Astrocyte (in vitro differentiated cells and primary cell): ENCODE results near the gene CYB5A. TPM values are rescaled to one million over a fixed set of nuclear protein-coding genes. Genes with fewer than 3 reads are reported as not detected.
A peak's percentile ranks its signal among the peaks of the same experiment; 100 is the strongest.
"Not testable (repeated sequence)": the region's sequence is repeated elsewhere in the genome, so short reads cannot be mapped to it uniquely, and the experiment has no call there.

Source experiments
- DNase-seq: peaks from one replicate; pipeline ENCODE4 v3.0.0-alpha.2; 2010; ENCODE audit warnings: low read depth
- FAIRE-seq: peaks from 2 replicates; lab custom pipeline; 2011; peaks lifted over from hg19 to GRCh38; lab: Jason Lieb, UNC
- H2AFZ ChIP-seq: 2 replicates; pipeline ENCODE4 v1.6.0; 2012; ENCODE audit warnings: low read depth, low read length, inconsistent platforms
- H3K27ac ChIP-seq: 2 replicates; pipeline ENCODE4 v1.5.1; 2011; ENCODE audit warnings: low read depth, low read length, inconsistent platforms
- H3K27me3 ChIP-seq: 2 replicates; pipeline ENCODE4 v1.6.0; 2011; ENCODE audit warnings: low read length, inconsistent platforms; ENCODE audit not compliant: insufficient read depth
- H3K36me3 ChIP-seq: 2 replicates; pipeline ENCODE4 v1.5.1; 2011; ENCODE audit warnings: low read length, inconsistent platforms; ENCODE audit not compliant: insufficient read depth
- H3K4me1 ChIP-seq: 2 replicates; pipeline ENCODE4 v1.5.1; 2011; ENCODE audit warnings: low read length, inconsistent platforms; ENCODE audit not compliant: insufficient read depth
- H3K4me2 ChIP-seq: 2 replicates; pipeline ENCODE4 v1.6.0; 2012; ENCODE audit warnings: low read length, inconsistent platforms
- H3K4me3 ChIP-seq: 2 replicates; pipeline ENCODE4 v1.5.1; 2011; ENCODE audit warnings: low read depth, mild to moderate bottlenecking, low read length, inconsistent platforms; ENCODE audit not compliant: insufficient read depth
- H3K79me2 ChIP-seq: 2 replicates; pipeline ENCODE4 v1.6.0; 2012; ENCODE audit warnings: mild to moderate bottlenecking, low read length, inconsistent platforms; ENCODE audit not compliant: insufficient read depth
- H3K9ac ChIP-seq: 2 replicates; pipeline ENCODE4 v1.6.0; 2012; ENCODE audit warnings: mild to moderate bottlenecking, low read length, inconsistent platforms
- H3K9me3 ChIP-seq: 2 replicates; pipeline ENCODE4 v1.5.1; 2012; ENCODE audit warnings: low read depth, mild to moderate bottlenecking, low read length, inconsistent platforms; ENCODE audit not compliant: insufficient read depth
- H4K20me1 ChIP-seq: 2 replicates; pipeline ENCODE4 v1.6.0; 2012; ENCODE audit warnings: low read length, inconsistent platforms; ENCODE audit not compliant: insufficient read depth
- H3K27ac Mint-ChIP-seq: one replicate; pipeline ENCODE4 v1.8.0; 2021; ENCODE audit warnings: mild to moderate bottlenecking, mixed read lengths; ENCODE audit not compliant: unreplicated experiment
- H3K27me3 Mint-ChIP-seq: one replicate; pipeline ENCODE4 v1.8.0; 2021; ENCODE audit warnings: low read depth, mixed read lengths; ENCODE audit not compliant: unreplicated experiment
- H3K36me3 Mint-ChIP-seq: one replicate; pipeline ENCODE4 v1.8.0; 2021; ENCODE audit warnings: low read depth, mixed read lengths; ENCODE audit not compliant: unreplicated experiment
- H3K4me1 Mint-ChIP-seq: one replicate; pipeline ENCODE4 v1.8.0; 2021; ENCODE audit warnings: low read depth, mixed read lengths; ENCODE audit not compliant: unreplicated experiment
- H3K4me3 Mint-ChIP-seq: one replicate; pipeline ENCODE4 v1.8.0; 2021; ENCODE audit warnings: mild to moderate bottlenecking, moderate library complexity, mixed read lengths; ENCODE audit not compliant: unreplicated experiment
- H3K9me3 Mint-ChIP-seq: one replicate; pipeline ENCODE4 v1.8.0; 2021; ENCODE audit warnings: mild to moderate bottlenecking, mixed read lengths; ENCODE audit not compliant: unreplicated experiment
- CTCF ChIP-seq: IDR thresholded peaks from 2 replicates; pipeline ENCODE4 v1.5.1; 2011; ENCODE audit warnings: low read depth, mild to moderate bottlenecking, inconsistent platforms, low read length, moderate library complexity; ENCODE audit not compliant: insufficient read depth
- EZH2 ChIP-seq: IDR thresholded peaks from 2 replicates; pipeline ENCODE4 v1.6.1; 2012; ENCODE audit warnings: mild to moderate bottlenecking, low read length, inconsistent platforms; ENCODE audit not compliant: insufficient read depth
- total RNA-seq: library from RNA; stranded (reverse); gene quantifications from 2 replicates; pipeline ENCODE4 v1.2.1, GENCODE V29; 2021

CYB5A gene
- total RNA-seq, 1 donor from 2014 or later = 45.7 TPM

- no peaks in the 10 kb centered on the region for H3K27me3 Mint-ChIP-seq
- Histone ChIP-seq H3K36me3 (no peaks in the 10 kb centered on the region), H3K4me3 (no peak overlapping the region), H2AFZ (no peak overlapping the region), H3K9ac (no peak overlapping the region), H3K27me3 (no peaks in the 10 kb centered on the region), H3K79me2 (no peaks in the 10 kb centered on the region), H3K4me1 (peaks cover 3% of the 10 kb centered on the region), H3K9me3 (no peaks in the 10 kb centered on the region), H4K20me1 (no peaks in the 10 kb centered on the region), H3K27ac (no peak overlapping the region), H3K4me2 (no peak overlapping the region)
- no peak for FAIRE-seq
- no peak for TF ChIP-seq CTCF
- TF ChIP-seq EZH2 = no peak
- H3K9me3 Mint-ChIP-seq = no peaks in the 10 kb centered on the region
- H3K36me3 Mint-ChIP-seq = no peaks in the 10 kb centered on the region
- peaks cover 6% of the 10 kb centered on the region for H3K4me1 Mint-ChIP-seq
- no peak overlapping the region for H3K27ac Mint-ChIP-seq
- DNase-seq = peak; percentile 37
- H3K4me3 Mint-ChIP-seq = no peak overlapping the region
Measured at GRCh38 chr18:74294526-74294925, 2.8 kb upstream of the CYB5A start.

GRCh38 chr18:74292982-74293381 is 1.2 kb upstream of the CYB5A start:
- H4K20me1 ChIP-seq, H3K27ac Mint-ChIP-seq, H3K4me1 Mint-ChIP-seq, H3K36me3 ChIP-seq, H3K9me3 Mint-ChIP-seq, H3K9me3 ChIP-seq, H3K36me3 Mint-ChIP-seq, H3K27me3 ChIP-seq, FAIRE-seq, H2AFZ ChIP-seq, H3K4me3 ChIP-seq, H3K4me1 ChIP-seq, H3K4me2 ChIP-seq, DNase-seq, H3K27me3 Mint-ChIP-seq, H3K27ac ChIP-seq, H3K79me2 ChIP-seq, H3K9ac ChIP-seq: not testable (repeated sequence)
- peak overlapping the region; percentile 90 for H3K4me3 Mint-ChIP-seq

- H2AFZ ChIP-seq = peak overlapping the region; percentile 99
Measured at GRCh38 chr18:74292541-74292858, 737 bp upstream of the CYB5A start.

More at GRCh38 chr18:74292541-74292858, 737 bp upstream of the CYB5A start:
- H4K20me1 ChIP-seq = no peaks in the 10 kb centered on the region
- no peaks in the 10 kb centered on the region for H3K27me3 Mint-ChIP-seq
- no peaks in the 10 kb centered on the region for H3K79me2 ChIP-seq
- no peaks in the 10 kb centered on the region for H3K27me3 ChIP-seq
- peak overlapping the region; percentile 90 for H3K4me3 Mint-ChIP-seq
- DNase-seq (no peak), FAIRE-seq (no peak)
- no peak overlapping the region for H3K27ac ChIP-seq
- peaks cover 2% of the 10 kb centered on the region for H3K4me1 ChIP-seq
- TF ChIP-seq EZH2 (no peak), CTCF (no peak)
- no peaks in the 10 kb centered on the region for H3K36me3 ChIP-seq
- peak overlapping the region; percentile 98 for H3K4me3 ChIP-seq
- H3K27ac Mint-ChIP-seq = no peak overlapping the region
- H3K9me3 Mint-ChIP-seq = no peaks in the 10 kb centered on the region
- H3K4me1 Mint-ChIP-seq = peaks cover 5% of the 10 kb centered on the region
- no peaks in the 10 kb centered on the region for H3K36me3 Mint-ChIP-seq
- H3K4me2 ChIP-seq = peak overlapping the region; percentile 97
- no peaks in the 10 kb centered on the region for H3K9me3 ChIP-seq
- peak overlapping the region; percentile 78 for H3K9ac ChIP-seq
